Parathyroid adenoma (tissue), 2 donors: ENCODE measurements around the gene SUSD1.

ENCODE experiments used
- H2AFZ ChIP-seq: fragments of 300-600 bp; sonication (generic); one replicate; pipeline ENCODE4 v1.7.0; 2017; ENCODE audit warnings: antibody characterized with exemption, mild to moderate bottlenecking
- H3K27ac ChIP-seq: fragments of 300-600 bp; sonication (generic); one replicate; pipeline ENCODE4 v1.7.0; 2017
- H3K27me3 ChIP-seq: fragments of 300-600 bp; sonication (generic); one replicate; pipeline ENCODE4 v1.7.0; 2017; ENCODE audit warnings: low read length; ENCODE audit not compliant: control insufficient read depth, insufficient read depth
- H3K36me3 ChIP-seq: fragments of 300-600 bp; sonication (generic); one replicate; pipeline ENCODE4 v1.7.0; 2017; ENCODE audit warnings: low read length; ENCODE audit not compliant: control insufficient read depth, insufficient read depth
- H3K4me1 ChIP-seq: fragments of 300-600 bp; sonication (generic); one replicate; pipeline ENCODE4 v1.7.0; 2017; ENCODE audit warnings: control low read depth
- H3K4me2 ChIP-seq: fragments of 300-600 bp; sonication (generic); one replicate; pipeline ENCODE4 v1.7.0; 2017; ENCODE audit warnings: low read length
- H3K4me3 ChIP-seq: fragments of 300-600 bp; sonication (generic); one replicate; pipeline ENCODE4 v1.7.0; 2017; ENCODE audit warnings: low read depth, low read length
- H3K79me2 ChIP-seq: fragments of 300-600 bp; sonication (generic); one replicate; pipeline ENCODE4 v1.7.0; 2017; ENCODE audit warnings: control low read depth
- H3K9ac ChIP-seq: fragments of 300-600 bp; sonication (generic); one replicate; pipeline ENCODE4 v1.7.0; 2017; ENCODE audit warnings: mild to moderate bottlenecking
- H3K9me3 ChIP-seq: fragments of 300-600 bp; sonication (generic); one replicate; pipeline ENCODE4 v1.7.0; 2017; ENCODE audit warnings: low read length; ENCODE audit not compliant: control insufficient read depth
- TF ChIP-seq, protein P1 (sequence below): fragments of 300-600 bp; sonication (generic); IDR thresholded peaks from one replicate; pipeline ENCODE4 v1.7.0; 2017; ENCODE audit warnings: antibody characterized with exemption, mild to moderate bottlenecking
- donor health status: primary hyperparathyroidism.

Gene SUSD1

DNA sequence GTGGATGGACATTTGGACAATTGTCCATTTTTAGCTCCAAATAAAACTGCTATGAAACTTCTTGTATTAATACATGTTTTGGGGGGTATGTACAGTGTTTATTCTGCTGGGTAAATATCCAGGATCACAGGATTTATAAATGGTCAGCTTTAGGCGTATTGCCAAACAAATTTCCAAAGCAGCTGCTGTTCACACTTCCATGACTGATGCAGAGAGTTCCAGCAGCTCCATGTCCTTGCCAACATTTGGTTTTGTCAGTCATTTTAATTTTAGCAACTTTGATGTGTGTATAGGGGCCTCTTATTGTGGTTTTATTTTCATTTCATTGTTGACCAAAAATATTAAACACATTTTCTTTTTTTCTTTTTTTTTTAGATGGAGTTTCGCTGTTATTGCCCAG lies 9.8 kb upstream of the SUSD1 start:
- no peaks in the 10 kb centered on the region for H3K4me1 ChIP-seq
- no peaks in the 10 kb centered on the region for H3K9me3 ChIP-seq
- H3K27me3 ChIP-seq = no peaks in the 10 kb centered on the region
- no peak overlapping the region for H3K9ac ChIP-seq
- no peak overlapping the region for H3K4me2 ChIP-seq
- TF ChIP-seq, protein P1, sequence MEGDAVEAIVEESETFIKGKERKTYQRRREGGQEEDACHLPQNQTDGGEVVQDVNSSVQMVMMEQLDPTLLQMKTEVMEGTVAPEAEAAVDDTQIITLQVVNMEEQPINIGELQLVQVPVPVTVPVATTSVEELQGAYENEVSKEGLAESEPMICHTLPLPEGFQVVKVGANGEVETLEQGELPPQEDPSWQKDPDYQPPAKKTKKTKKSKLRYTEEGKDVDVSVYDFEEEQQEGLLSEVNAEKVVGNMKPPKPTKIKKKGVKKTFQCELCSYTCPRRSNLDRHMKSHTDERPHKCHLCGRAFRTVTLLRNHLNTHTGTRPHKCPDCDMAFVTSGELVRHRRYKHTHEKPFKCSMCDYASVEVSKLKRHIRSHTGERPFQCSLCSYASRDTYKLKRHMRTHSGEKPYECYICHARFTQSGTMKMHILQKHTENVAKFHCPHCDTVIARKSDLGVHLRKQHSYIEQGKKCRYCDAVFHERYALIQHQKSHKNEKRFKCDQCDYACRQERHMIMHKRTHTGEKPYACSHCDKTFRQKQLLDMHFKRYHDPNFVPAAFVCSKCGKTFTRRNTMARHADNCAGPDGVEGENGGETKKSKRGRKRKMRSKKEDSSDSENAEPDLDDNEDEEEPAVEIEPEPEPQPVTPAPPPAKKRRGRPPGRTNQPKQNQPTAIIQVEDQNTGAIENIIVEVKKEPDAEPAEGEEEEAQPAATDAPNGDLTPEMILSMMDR = no peak
- H2AFZ ChIP-seq = no peak overlapping the region
- H3K27ac ChIP-seq = no peak overlapping the region
- no peak overlapping the region for H3K4me3 ChIP-seq
- H3K79me2 ChIP-seq = no peaks in the 10 kb centered on the region
- no peaks in the 10 kb centered on the region for H3K36me3 ChIP-seq

DNA sequence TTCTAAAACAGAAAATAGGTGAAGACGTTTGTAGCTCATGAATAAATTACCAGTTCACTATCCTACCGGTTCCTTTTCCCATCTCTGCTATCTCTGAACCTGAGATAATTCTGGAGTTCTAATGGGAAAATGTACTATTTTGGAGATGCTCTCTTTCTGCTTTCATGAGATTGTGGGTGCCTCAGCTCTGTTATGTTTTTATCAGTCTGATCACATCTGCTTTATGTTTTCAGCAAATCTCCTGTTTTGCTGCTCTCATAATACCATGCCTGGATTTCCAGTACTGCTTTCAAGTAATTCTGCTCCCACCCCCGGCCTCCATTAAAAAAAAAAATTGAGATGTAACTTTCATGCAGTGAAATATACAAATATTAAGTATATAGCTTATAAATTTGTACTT lies 9.1 kb upstream of the SUSD1 start:
- H3K4me3 ChIP-seq = no peak overlapping the region
- H3K9me3 ChIP-seq = no peaks in the 10 kb centered on the region
- TF ChIP-seq, protein P1 = no peak
- no peaks in the 10 kb centered on the region for H3K4me1 ChIP-seq
- no peak overlapping the region for H3K4me2 ChIP-seq
- no peak overlapping the region for H2AFZ ChIP-seq
- no peak overlapping the region for H3K9ac ChIP-seq
- no peaks in the 10 kb centered on the region for H3K27me3 ChIP-seq
- no peak overlapping the region for H3K27ac ChIP-seq
- H3K36me3 ChIP-seq = no peaks in the 10 kb centered on the region
- no peaks in the 10 kb centered on the region for H3K79me2 ChIP-seq

DNA sequence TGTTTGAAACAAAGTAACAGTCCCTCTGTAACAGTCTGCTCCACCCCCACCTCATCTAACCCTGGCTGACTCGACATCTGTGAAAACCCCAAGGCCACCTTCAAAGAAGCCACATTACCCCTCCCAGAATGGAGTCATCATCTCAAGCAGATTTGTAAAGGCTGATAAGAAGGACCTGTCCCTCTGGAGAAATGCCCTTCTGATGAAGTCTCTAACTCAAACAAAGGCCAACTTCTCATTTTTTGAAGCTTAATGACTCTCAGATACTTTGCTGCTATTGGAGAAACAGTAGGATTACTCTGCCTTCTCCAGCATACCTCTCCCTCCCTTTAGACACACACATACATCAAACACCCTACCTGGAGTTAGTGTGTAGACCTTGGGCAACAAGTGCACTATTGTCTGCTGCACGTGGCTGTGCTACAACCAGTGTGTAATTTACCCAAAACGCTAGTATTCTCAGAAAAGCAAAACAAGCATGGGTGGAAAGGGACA lies 5.3 kb upstream of the SUSD1 start:
- Histone ChIP-seq H3K9ac (no peak overlapping the region), H3K27me3 (no peaks in the 10 kb centered on the region), H3K27ac (no peak overlapping the region), H3K4me1 (no peaks in the 10 kb centered on the region), H3K9me3 (no peaks in the 10 kb centered on the region), H3K4me2 (no peak overlapping the region), H3K4me3 (no peak overlapping the region), H3K36me3 (no peaks in the 10 kb centered on the region), H3K79me2 (no peaks in the 10 kb centered on the region), H2AFZ (no peak overlapping the region)
- TF ChIP-seq, protein P1 = no peak

DNA sequence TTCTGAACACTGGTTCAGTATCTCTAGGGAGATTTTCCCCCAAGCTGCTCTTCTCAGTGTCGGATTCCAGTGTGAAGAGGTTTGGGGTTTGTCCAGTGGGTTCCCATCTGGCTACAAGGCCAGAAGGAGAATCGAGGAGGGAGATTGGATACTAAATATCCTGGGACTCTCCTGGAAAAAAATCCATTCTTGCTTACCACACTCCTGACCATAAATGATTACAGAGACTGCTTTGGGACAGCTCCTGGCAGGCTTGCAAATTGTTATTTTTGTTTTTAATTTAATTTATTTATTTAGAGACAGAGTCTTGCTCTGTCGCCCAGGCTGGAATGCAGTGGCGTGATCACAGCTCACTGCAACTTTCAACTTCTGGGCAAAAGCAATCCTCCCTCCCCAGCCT lies 4.7 kb upstream of the SUSD1 start:
- H3K9ac ChIP-seq = no peak overlapping the region

DNA sequence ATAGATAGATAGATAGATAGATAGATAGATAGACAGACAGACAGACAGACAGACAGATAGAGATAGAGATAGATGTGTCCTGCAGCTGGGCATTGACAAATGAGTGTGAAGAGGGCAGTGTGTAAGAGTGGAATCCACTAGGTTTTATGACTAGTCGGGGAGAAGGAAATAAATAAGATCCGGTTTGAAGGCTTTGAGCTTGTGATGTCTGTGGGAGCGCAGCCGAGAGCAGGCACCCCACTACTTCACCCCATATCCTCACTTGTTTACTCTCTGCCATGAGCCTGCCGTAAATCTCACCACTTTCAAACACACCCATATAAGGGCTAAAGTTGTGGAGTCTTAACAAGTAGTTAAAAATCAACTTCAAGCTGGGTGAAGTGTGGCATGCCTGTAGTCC lies 1.4 kb upstream of the SUSD1 start:
- Histone ChIP-seq H3K9ac (no peak overlapping the region), H3K27me3 (no peaks in the 10 kb centered on the region), H3K27ac (no peak overlapping the region), H3K4me1 (no peaks in the 10 kb centered on the region), H3K9me3 (no peaks in the 10 kb centered on the region), H3K36me3 (no peaks in the 10 kb centered on the region), H3K4me2 (no peak overlapping the region), H3K4me3 (no peak overlapping the region), H2AFZ (no peak overlapping the region), H3K79me2 (no peaks in the 10 kb centered on the region)
- TF ChIP-seq, protein P1 = no peak

More for the DNA sequence above, 4.7 kb upstream of the SUSD1 start:
- Histone ChIP-seq H3K4me2 (no peak overlapping the region), H3K4me3 (no peak overlapping the region), H3K4me1 (no peaks in the 10 kb centered on the region), H3K9me3 (no peaks in the 10 kb centered on the region), H3K27ac (no peak overlapping the region), H3K79me2 (no peaks in the 10 kb centered on the region), H2AFZ (no peak overlapping the region), H3K27me3 (no peaks in the 10 kb centered on the region), H3K36me3 (no peaks in the 10 kb centered on the region)
- TF ChIP-seq, protein P1 = no peak
